Kidney tubule cell (primary cell): ENCODE results near the gene PITRM1.
"Not testable (repeated sequence)": the region's sequence is repeated elsewhere in the genome, so short reads cannot be mapped to it uniquely, and the experiment has no call there.

Experiments used
- DNase-seq: peaks from one replicate; pipeline ENCODE4 v3.0.0-alpha.2; 2018; ENCODE audit warnings: low spot score

The PITRM1 gene

GRCh38 chr10:3172446-3173170 is at the start of gene PITRM1:
Gene PITRM1, minus strand, starts transcription at chr10:3172782. Its CDS starts 10 bp downstream, at chr10:3172772.
- peak; percentile 100 for DNase-seq

GRCh38 chr10:3222068-3222467 is 49.5 kb upstream of the PITRM1 start:
- DNase-seq: no peak

- DNase-seq: not testable (repeated sequence)
Measured at GRCh38 chr10:3221601-3222000, 49.0 kb upstream of the PITRM1 start.

GRCh38 chr10:3220853-3221252 is 48.3 kb upstream of the PITRM1 start:
- peak; percentile 87 for DNase-seq

GRCh38 chr10:3219021-3219628 is 46.5 kb upstream of the PITRM1 start:
- DNase-seq: not testable (repeated sequence)

- no peak for DNase-seq
Measured at GRCh38 chr10:3217853-3218252, 45.3 kb upstream of the PITRM1 start.

GRCh38 chr10:3217301-3217700 is 44.7 kb upstream of the PITRM1 start:
- DNase-seq: peak; percentile 83

GRCh38 chr10:3215153-3215775 is 42.7 kb upstream of the PITRM1 start:
- DNase-seq: no peak

- DNase-seq: no peak
Measured at GRCh38 chr10:3213758-3214515, 41.4 kb upstream of the PITRM1 start.

GRCh38 chr10:3213208-3213607 is 40.6 kb upstream of the PITRM1 start:
- DNase-seq: no peak

- DNase-seq: no peak
Measured at GRCh38 chr10:3210251-3210877, 37.8 kb upstream of the PITRM1 start.

- DNase-seq: no peak
Measured at GRCh38 chr10:3208481-3209406, 36.2 kb upstream of the PITRM1 start.

GRCh38 chr10:3207351-3207750 is 34.8 kb upstream of the PITRM1 start:
- DNase-seq: no peak

- DNase-seq: no peak
Measured at GRCh38 chr10:3206511-3207157, 34.1 kb upstream of the PITRM1 start.

GRCh38 chr10:3203972-3204371 is 31.4 kb upstream of the PITRM1 start:
- no peak for DNase-seq

- DNase-seq: no peak
Measured at GRCh38 chr10:3203016-3203811, 30.6 kb upstream of the PITRM1 start.

- DNase-seq: no peak
Measured at GRCh38 chr10:3201796-3202195, 29.2 kb upstream of the PITRM1 start.

- no peak for DNase-seq
Measured at GRCh38 chr10:3199488-3199887, 26.9 kb upstream of the PITRM1 start.

GRCh38 chr10:3198900-3199299 is 26.3 kb upstream of the PITRM1 start:
- DNase-seq: no peak
